Hematopoietic multipotent progenitor cell (in vitro differentiated cells): ENCODE results near the gene SECISBP2. TPM values are rescaled to one million over a fixed set of nuclear protein-coding genes. Genes with fewer than 3 reads are reported as not detected.
"Not testable (repeated sequence)": the region's sequence is repeated elsewhere in the genome, so short reads cannot be mapped to it uniquely, and the experiment has no call there.

Source experiments
- DNase-seq, 3 donors: peaks; one replicate each; pipeline ENCODE4 v3.0.0-alpha.2; 2011 to 2015; ENCODE audit warnings: low read depth in 2 of 3, low spot score in 2 of 3
- total RNA-seq: library from RNA; depleted of rRNA; stranded (reverse); fragments of >200 nt; gene quantifications from one replicate; pipeline ENCODE4 v1.2.3, GENCODE V29; 2012

SECISBP2 gene
- total RNA-seq: 33.9 TPM

GRCh38 chr9:89318123-89319014, at the start of gene SECISBP2:
Gene SECISBP2 (plus strand): TSS chr9:89318500. CDS start chr9:89318577, 77 bp downstream.
- peak; percentile 92 to 96 (median 96) for DNase-seq

GRCh38 chr9:89273528-89274279, 44.6 kb upstream of the SECISBP2 start:
- DNase-seq: no peak

DNA sequence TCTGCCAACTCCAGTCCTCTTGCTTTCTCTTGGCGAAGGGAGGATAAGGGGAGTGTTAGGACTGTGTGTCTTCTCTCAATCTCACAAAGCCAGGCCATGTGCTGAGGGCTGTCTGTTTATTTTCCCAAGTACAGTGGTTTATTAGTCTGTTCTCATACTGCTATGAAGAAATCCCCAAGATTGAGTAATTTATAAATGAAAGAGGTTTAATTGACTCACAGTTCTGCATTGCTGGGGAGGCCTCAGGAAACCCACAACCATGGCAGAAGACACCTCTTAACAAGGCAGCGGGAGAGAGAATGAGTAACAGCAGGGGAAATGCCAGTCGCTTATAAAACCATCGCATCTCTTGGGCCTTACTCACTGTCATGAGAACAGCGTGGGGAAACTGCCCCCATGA, 43.5 kb upstream of the SECISBP2 start:
- no peak for DNase-seq

DNA sequence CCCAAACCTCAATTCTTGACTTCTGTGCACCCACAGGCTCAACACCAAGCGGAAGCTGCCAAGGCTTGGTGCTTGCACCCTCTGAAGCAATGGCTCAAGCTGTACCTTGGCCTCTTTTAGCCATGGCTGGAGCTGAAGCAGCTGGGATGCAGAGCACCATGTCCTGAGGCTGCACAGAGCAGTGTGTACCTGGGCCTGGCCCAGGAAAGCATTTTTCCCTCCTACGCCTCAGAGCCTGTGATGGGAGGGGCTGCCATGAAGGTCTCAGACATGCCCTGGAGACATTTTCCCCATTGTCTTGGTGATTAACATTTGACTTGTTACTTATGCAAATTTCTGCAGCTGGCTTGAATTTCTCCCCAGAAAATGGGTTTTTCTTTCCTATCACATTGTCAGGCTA, 42.3 kb upstream of the SECISBP2 start:
- DNase-seq: not testable (repeated sequence)

GRCh38 chr9:89277043-89277442, 41.3 kb upstream of the SECISBP2 start:
- no peak for DNase-seq

- peak in 2 of 3 donors; percentile 5 to 46 for DNase-seq
Observed at GRCh38 chr9:89277454-89277853, 40.8 kb upstream of the SECISBP2 start.

DNA sequence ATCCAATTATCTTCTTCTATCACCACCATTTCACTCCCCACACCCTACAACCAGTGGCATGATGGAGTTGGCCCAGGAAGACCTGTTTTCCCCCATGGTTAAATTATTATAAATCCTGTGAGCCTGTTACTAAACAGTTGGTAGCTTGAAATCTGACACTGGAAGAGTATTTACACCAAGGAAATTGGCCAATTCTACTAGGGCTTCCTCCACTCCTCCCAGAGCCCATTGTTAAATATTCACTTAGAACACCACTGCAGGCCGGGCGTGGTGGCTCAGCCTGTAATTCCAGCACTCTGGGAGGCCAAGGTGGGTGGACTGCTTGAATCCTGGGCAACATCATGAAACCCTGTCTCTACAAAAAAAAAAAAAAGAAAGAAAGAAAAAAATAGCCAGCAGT, 39.7 kb upstream of the SECISBP2 start:
- no peak for DNase-seq

DNA sequence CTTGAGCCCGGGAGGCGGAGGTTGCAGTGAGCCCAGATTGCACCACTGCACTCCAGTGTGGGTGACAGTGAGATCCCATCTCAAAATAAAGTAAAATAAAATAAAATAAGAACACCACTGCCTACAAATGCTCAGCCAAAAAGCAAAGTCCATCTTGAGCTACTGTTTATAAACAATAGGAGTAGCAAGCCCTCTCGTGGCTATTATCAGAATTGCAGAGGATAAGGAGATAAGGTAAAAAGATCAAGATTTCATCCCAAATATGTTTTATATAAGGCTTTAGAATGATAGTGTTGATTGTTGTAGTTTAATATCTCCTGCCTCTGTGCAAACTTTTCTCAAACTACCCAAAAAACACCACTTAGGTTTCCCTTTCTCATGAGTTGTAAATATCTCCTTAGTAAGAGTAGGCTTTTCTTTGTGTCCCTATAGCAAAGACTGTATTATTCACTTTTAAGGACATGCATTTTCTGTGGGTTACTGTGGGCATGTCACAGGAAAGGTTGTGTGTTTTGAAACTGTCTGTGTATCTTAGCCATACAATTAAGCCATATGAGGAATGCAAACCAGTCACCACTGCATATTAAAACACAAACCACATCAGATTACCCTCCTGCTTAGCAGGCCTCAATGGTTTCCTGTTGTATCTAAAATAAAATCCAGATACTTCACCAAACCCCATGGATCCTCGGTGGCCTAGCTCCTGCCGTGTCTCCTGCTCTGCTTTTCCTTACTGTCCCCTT, 39.1 kb upstream of the SECISBP2 start:
- DNase-seq: peak in 2 of 3 donors; percentile 29 to 66

DNA sequence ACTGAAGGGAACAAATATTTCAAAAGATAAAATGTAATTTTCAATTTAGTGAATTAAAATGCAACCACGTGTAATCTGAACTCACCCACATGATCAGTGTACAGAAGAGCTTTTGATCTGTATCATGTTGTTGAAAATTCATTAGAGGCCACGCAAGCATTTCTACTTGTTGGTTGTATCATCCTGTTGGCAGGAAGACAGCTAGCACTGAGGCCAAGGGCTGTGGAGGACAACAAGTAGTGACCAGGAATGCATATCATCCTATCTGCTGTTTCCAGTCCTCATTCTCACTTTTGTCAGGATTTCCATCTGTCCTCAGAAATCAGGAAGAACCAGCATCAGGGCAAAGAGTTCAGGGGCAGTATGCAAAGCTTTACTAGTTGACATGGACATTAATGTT, 37.2 kb upstream of the SECISBP2 start:
- DNase-seq: no peak

- DNase-seq: not testable (repeated sequence)
Observed at GRCh38 chr9:89282248-89282968, 35.9 kb upstream of the SECISBP2 start.

DNA sequence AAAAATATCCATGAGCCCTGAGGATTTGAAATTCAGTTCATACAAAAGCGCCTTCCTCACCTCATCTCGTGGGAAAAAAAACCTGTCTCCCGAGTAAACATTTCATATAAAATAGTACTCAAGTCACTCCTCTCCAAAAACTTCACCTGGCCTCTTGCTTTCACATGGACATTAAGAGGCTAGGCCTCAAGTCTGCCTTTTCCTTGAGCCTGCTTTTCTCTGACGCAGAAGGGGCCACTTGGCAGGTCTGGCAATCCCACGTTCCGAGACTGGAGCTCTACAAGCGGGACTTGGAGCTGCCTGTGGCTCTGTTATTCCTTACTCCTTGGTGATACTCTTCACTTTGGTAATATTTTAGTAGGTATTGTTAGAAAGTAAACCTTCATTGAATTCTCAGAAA, 34.2 kb upstream of the SECISBP2 start:
- DNase-seq: no peak

GRCh38 chr9:89291741-89292140, 26.6 kb upstream of the SECISBP2 start:
- no peak for DNase-seq

GRCh38 chr9:89293014-89293413, 25.3 kb upstream of the SECISBP2 start:
- no peak for DNase-seq

DNA sequence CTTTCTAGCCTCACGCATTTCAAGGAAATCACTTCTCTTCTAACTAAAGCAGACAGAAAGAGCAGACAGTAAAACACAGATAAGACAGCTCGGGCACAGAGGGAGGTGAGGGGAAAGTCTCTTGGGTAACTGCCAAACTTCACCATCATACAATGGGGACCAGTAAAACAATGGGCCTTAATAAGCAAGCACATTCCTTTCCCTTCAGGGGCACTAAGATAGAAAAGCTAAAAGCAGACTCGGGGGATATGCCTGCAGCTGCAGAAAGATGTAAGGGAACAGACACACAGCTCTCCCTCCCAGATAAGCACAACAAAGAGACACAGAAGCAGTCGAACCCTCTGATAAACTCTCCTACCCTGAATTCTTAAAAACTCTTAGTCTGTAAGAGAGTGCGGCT, 22.9 kb upstream of the SECISBP2 start:
- DNase-seq: no peak

DNA sequence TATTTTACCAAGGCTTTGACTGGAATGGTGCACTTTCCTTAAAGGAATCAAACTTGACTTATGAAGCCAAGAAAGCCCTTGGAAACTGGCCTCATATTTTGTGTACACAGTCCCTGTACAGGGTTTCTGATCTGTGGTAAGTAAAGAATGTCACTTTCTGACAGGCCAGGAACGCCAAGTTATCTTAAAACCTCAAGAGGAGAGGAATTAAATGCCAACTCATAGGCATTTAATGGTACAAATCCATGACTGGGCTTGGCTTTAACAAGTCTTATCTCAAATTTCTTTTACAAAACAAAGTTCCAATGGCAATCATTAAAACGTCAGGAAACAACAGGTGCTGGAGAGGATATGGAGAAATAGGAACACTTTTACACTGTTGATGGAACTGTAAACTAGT, 16.3 kb upstream of the SECISBP2 start:
- DNase-seq: not testable (repeated sequence)

GRCh38 chr9:89304020-89304833, 14.1 kb upstream of the SECISBP2 start:
- DNase-seq: no peak

DNA sequence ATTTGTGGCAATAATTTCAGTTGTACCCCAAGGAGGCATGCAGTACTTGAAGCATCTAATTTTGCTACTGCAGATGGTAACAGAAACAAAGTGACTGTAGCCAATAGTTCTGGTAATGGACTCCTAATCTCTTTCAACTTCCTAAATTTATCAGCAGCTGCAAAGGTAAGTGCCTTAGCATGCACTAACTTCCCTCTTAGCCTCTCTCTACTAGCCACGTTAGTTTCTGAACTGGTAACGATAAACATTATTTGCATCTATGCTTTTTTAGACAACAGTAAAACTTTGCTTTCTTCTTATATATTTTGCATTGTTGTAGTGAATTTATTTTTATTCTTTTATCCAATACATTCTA, 13.5 kb upstream of the SECISBP2 start:
- DNase-seq: no peak

DNA sequence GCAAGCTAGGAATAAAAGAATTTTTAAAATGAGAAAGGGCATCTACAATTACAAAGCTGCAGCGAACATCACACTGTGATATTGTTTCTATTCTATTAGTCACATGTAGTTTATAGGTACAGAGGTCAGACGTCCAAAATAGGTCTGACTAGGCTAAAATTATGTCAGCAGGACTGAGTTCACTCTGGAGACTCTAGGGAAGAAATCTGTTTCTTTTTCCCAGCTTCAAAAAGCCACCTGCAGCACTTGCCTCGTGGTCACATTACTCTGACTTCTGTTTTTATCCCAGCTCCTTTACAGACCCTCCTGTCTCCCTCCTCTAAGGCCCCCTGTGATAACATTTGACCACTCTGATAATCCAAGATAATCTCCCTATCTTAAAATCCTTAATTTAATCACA, 12.4 kb upstream of the SECISBP2 start:
- no peak for DNase-seq

DNA sequence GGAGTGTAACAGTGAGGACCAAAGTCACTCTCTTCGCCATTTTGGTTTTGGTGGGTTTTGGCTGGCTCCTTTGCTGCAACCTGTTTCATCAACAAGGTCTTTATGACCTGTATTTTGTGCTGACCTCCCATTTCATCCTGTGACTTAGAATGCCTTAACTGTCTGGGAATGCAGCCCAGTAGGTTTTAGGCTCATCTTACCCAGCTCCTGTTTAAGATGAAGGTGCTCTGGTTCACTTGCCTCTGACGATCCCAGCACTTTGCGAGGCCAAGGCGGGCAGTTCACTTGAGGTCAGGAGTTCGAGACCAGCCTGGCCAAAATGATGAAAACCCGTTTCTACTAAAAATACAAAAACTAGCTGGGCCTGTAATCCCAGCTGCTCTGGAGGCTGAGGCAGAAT, 9.1 kb upstream of the SECISBP2 start:
- no peak for DNase-seq
